Testis (tissue), 3 donors: Measurements from ENCODE around the gene GRIK1. TPM values are rescaled to one million over a fixed set of nuclear protein-coding genes. Genes with fewer than 3 reads are reported as not detected.

Source experiments
- DNase-seq: peaks from one replicate; pipeline ENCODE4 v3.0.0-alpha.2; 2019
- H3K27ac ChIP-seq, 2 donors: fragments of 200-600 bp; sonication (generic); one replicate each; pipeline ENCODE4 v1.5.1; 2019
- H3K27me3 ChIP-seq: fragments of 200-600 bp; sonication (generic); one replicate; pipeline ENCODE4 v1.5.1; 2019
- H3K36me3 ChIP-seq: fragments of 200-600 bp; sonication (generic); one replicate; pipeline ENCODE4 v1.5.1; 2017; ENCODE audit warnings: low read depth; ENCODE audit errors: missing control alignments
- H3K4me1 ChIP-seq: fragments of 200-600 bp; sonication (generic); one replicate; pipeline ENCODE4 v1.5.1; 2019
- H3K4me3 ChIP-seq, 2 donors: fragments of 200-600 bp; sonication (generic); one replicate each; pipeline ENCODE4 v1.5.1; 2017 to 2019
- H3K9me3 ChIP-seq: fragments of 200-600 bp; sonication (generic); one replicate; pipeline ENCODE4 v1.5.1; 2017
- CTCF ChIP-seq, 3 experiments: fragments of 450-650 bp in 2 of 3; fragments of 200-600 bp in 1 of 3; sonication (generic) in 1 of 3; IDR thresholded peaks; one replicate each; pipeline ENCODE4 v1.5.1; 2016 to 2019; ENCODE audit warnings: antibody characterized with exemption in 3 of 3, mild to moderate bottlenecking in 2 of 3, moderate library complexity in 1 of 3
- POLR2A ChIP-seq: fragments of 450-650 bp; IDR thresholded peaks from one replicate; pipeline ENCODE4 v1.6.1; 2017; ENCODE audit warnings: antibody characterized with exemption, mild to moderate bottlenecking, moderate library complexity
- WGBS, 2 donors: methylation state at CpG; one replicate each; pipeline ENCODE4 v1.1.5; 2018; 5-methylcytosine and 5-hydroxymethylcytosine counted together
- intact Hi-C: fragments of 100-400 bp; cut with DNase I; formaldehyde crosslinking; loops from one replicate; pipeline ENCODE4 v1.15.1; 2023; ENCODE audit warnings: low total_unique reads
- polyA plus RNA-seq: library from polyadenylated mRNA; stranded (reverse); fragments of 350-450 nt; fragmentation: Illumina TruSeq; extraction: RNeasy Lipid Tissue Mini Kit (QIAGEN cat#74804); gene quantifications from one replicate; pipeline ENCODE4 v1.2.3, GENCODE V29; 2014; ENCODE audit warnings: low read depth, low replicate concordance; ENCODE audit not compliant: insufficient read depth
- total RNA-seq, 2 donors: library from RNA; depleted of rRNA; stranded (reverse); fragments of >200 nt; gene quantifications; one replicate each; pipeline ENCODE4 v1.2.3, GENCODE V29; 2016

Gene GRIK1
- total and polyA plus RNA-seq, 3 donors from 2014 or later: 0.08 to 0.25 (median 0.20) TPM

GRCh38 chr21:29499229-29499628 is 440.6 kb downstream of the GRIK1 start:
- no peak overlapping the region for H3K4me3 ChIP-seq
- no peaks in the 10 kb centered on the region for H3K9me3 ChIP-seq
- intact Hi-C loops: no loop called here
- no peak for DNase-seq
- no peaks in the 10 kb centered on the region for H3K4me1 ChIP-seq
- 93 to 95% methylated on average over 4 of the region's 4 CpGs for WGBS, 2 donors
- no peak overlapping the region for H3K27ac ChIP-seq
- no peaks in the 10 kb centered on the region for H3K27me3 ChIP-seq
- TF ChIP-seq POLR2A (no peak), CTCF (IDR thresholded peaks at IDR 0.05) (no peak)
- no peaks in the 10 kb centered on the region for H3K36me3 ChIP-seq

GRCh38 chr21:29496337-29496736 is 443.5 kb downstream of the GRIK1 start:
- Histone ChIP-seq H3K36me3 (no peaks in the 10 kb centered on the region), H3K9me3 (no peaks in the 10 kb centered on the region), H3K4me3 (no peak overlapping the region), H3K27ac (no peak overlapping the region), H3K4me1 (no peaks in the 10 kb centered on the region), H3K27me3 (no peaks in the 10 kb centered on the region)
- WGBS, 2 donors: 19 to 32% methylated on average over 1 of the region's 1 CpG
- intact Hi-C loops: no loop called here
- TF ChIP-seq POLR2A (no peak), CTCF (IDR thresholded peaks at IDR 0.05) (no peak)
- no peak for DNase-seq

GRCh38 chr21:29490016-29490415 is 449.8 kb downstream of the GRIK1 start:
- intact Hi-C loops: no loop called here
- 92 to 98% methylated on average over 3 of the region's 3 CpGs for WGBS, 2 donors
- no peak for TF ChIP-seq CTCF (IDR thresholded peaks at IDR 0.05)
- no peak for TF ChIP-seq POLR2A
- Histone ChIP-seq H3K27ac (no peak overlapping the region), H3K27me3 (no peaks in the 10 kb centered on the region), H3K9me3 (no peaks in the 10 kb centered on the region), H3K4me1 (no peaks in the 10 kb centered on the region), H3K4me3 (no peak overlapping the region), H3K36me3 (no peaks in the 10 kb centered on the region)
- no peak for DNase-seq

- Histone ChIP-seq H3K36me3 (no peaks in the 10 kb centered on the region), H3K4me3 (no peak overlapping the region), H3K4me1 (no peaks in the 10 kb centered on the region), H3K9me3 (no peaks in the 10 kb centered on the region), H3K27me3 (no peaks in the 10 kb centered on the region), H3K27ac (no peak overlapping the region)
- TF ChIP-seq CTCF (IDR thresholded peaks at IDR 0.05) (no peak), POLR2A (no peak)
- intact Hi-C loops: no loop called here
- 46 to 56% methylated on average over 4 of the region's 4 CpGs for WGBS, 2 donors
- no peak for DNase-seq
Observed at GRCh38 chr21:29487154-29487553, 452.6 kb downstream of the GRIK1 start.

Other genes starting within 250 kb of the GRIK1 start
- not detected for gene CLDN17, start 226.8 kb upstream of the GRIK1 start, total RNA-seq
- 0.46 TPM for gene CLDN17, start 226.8 kb upstream of the GRIK1 start, polyA plus RNA-seq